Placental pericyte (primary cell): ENCODE measurements around the gene IMPDH1. TPM values are rescaled to one million over a fixed set of nuclear protein-coding genes. Genes with fewer than 3 reads are reported as not detected.

ENCODE experiments used
- small RNA-seq: library from RNA; depleted of rRNA; stranded (forward); fragments of <200 nt; gene quantifications from one replicate; pipeline ENCODE3, GENCODE V24; 2012; ENCODE audit warnings: low replicate concordance
- total RNA-seq: library from RNA; depleted of rRNA; stranded (reverse); fragments of >200 nt; gene quantifications from 2 replicates; pipeline ENCODE4 v1.2.3, GENCODE V29; 2012

The IMPDH1 gene
- total RNA-seq = 55.6 and 77.2 TPM in 2 replicates

DNA sequence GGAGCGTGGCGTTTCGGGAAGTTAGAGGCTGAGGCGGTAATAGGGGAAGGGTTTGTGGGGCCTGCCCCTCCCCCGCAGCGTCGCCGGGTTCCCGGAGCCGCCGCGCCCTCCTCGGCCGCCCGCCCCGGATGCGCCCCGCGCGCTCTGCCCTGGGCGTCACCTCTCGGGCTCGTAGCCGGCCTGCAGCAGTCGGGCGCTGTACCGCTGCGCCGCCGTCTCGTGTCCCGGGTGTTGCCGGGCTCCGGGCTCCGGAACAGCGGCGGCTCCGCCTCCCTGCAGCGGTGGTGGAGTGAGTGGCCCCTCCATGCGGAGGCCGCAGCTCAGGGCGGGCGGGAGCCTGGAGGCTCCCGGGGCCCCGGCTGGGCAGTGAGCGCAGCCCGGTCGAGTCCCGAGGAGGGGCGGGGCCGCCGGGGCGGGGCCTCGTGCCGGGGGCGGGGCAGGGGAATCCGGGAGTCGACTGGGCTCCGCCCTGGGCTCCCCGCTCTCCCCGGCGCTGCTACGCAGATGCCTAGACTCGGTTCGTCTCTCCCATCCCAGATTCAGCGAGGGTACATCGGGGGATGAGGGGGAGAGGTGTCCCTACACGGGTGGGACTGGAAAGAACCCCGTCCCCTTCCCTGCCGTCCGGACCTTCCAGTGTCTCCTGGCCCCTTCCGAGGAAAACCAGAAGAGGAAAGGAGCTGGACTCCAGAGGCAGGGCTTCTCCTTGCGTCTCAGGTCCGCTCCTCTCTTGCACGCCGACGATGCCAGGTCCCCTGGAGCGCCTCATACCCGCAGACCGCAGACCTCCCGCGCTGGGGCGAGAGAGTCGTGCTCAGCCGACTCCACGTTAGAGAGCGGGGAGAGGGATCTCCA lies at the start of gene IMPDH1:
Gene IMPDH1 (minus strand): TSS at position 387 of the 855 bp plus-strand sequence. CDS start 81 bp downstream, at position 306.

DNA sequence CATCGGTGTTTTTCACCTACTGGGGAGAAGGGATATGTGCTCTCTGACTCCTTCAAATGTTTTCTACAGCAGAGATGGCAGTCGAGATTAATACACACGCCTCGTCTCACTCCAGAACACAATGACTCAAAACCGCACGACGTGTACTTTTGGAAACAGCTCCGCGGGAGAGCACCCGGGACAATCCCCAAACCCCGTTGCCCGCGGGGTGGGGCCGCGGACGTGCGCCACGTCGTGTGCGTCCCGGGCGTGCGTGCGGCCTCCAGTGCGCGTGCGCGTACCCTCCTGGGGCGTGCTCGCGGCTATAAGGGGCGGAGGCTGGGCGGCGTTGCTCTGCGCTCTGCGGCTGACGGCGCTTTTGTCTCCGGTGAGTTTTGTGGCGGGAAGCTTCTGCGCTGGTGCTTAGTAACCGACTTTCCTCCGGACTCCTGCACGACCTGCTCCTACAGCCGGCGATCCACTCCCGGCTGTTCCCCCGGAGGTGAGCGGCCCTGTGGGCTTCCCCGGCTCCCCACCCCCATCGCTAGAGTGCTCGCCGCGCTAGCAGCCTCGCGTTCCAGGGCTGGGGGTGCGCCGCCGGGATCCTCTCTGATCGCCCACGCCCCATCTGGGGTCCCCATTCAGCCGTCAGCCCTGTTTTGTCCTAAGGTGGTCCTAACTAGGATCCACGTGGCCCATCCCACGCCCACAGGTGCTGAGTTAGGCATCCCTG lies 45.9 kb upstream of the IMPDH1 start, which contains the start of gene HILPDA:
Gene HILPDA (plus strand): TSS at position 336 of the 712 bp plus-strand sequence. CDS start 1,391 bp downstream, outside the sequence.

DNA sequence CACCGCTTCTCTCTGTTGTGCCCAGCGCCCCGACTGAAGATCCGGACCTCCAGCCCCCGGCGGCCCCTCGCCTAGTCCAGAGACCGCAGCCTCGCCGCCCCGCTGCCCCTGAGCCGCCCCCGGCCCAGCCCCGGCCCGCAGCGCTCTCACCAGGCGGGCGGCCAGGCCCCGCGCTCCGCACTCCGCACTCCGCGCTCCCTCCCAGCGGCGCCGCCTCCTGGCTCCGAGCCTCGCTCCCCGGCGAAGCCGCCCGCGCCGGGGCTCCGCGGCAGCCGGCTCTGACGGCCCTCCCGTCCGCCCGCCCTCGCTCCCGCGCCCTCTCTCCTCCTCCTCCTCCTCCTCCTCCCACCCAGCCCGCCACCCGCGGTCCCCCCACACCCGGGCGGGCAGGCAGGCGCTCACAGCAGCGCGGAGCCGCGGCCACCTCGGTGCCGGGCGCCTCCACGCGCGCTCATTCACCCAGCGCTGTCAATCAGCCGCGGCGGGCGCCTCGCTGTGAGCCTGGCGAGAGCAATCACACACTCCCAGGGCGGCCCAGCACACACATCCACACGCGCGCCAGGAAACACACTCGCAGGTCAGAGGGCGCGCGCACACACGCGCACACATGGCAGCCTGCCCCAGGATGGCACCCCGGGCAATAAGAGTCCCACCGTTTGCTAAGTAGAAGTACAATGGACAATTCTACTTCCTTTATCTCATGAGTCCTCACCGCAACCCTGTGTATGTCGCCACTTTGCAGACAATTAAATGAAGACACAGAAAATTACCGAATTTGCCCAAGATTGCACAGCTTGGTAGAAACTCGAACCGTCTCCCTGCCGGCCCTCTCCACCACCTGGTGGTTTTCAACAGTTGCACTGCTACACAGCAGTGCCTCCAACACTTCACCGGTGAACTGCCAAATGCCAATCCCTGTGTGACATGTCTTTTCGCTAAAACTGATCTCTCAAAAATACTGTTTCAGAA lies 48.1 kb downstream of the IMPDH1 start, which contains the start of gene PRRT4:
Gene PRRT4 (minus strand): TSS at position 280 of the 969 bp plus-strand sequence.

DNA sequence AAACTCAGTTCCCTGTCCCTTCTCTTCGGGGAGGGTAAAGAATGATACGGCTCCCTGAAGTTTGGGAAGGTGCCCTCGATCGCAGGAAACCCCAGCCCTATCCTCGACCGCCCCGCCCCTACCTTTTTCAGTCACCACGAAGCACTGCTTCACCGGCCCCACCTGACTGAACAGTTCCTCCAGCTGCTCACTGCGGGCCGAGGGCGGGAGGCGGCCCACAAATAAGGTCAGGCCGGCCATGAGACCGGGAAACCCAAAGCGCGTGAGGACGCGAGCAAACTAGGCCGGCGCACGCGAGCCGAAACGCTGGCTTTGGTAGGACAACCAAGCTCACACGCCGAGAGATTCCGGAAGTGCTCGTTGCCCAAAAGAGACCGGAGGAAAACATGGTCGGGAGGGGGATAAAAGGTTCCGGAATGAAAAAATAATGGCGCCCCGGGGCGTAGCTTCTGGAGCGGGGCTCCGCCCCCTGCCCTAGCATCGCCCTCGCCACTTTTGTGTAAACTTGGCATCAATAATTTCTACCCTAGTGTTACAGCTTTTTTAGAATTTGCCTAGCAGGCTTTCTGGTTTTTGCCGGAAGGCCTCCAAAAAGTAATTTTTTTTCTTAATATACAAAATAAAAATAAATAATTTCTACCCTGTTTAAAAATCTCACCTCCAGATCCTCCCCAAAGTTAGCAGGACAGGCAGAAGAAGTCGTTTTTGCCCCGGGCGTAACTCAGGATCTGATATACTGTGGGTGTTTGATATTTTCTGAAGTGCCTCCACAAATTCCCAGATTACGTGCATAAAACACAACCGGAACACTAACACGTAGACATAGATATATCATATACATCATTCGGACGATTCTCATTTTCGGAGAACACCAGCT lies 66.0 kb downstream of the IMPDH1 start, which contains the start of gene RBM28:
Gene RBM28 (minus strand): TSS at position 355 of the 877 bp plus-strand sequence. CDS start 115 bp downstream, at position 240.

Small RNA genes lying within 50 kb of the gene (small RNA-seq; reads per million reads assigned to genes)
- gene AC010655.1 (not detected), gene RNU7-27P (not detected), gene RNU7-54P (not detected)

Other genes starting within 250 kb of the IMPDH1 start
- not detected in 2 replicates for gene LEP, start 168.7 kb downstream of the IMPDH1 start, total RNA-seq
- gene RBM28, start 66.1 kb downstream of the IMPDH1 start, total RNA-seq = 17.3 and 17.5 TPM in 2 replicates
- not detected in 2 replicates for gene PRRT4, start 48.3 kb downstream of the IMPDH1 start, total RNA-seq
- 9.8 and 14.5 TPM in 2 replicates for gene HILPDA, start 45.9 kb upstream of the IMPDH1 start, total RNA-seq
- 24.7 and 47.7 TPM in 2 replicates for gene METTL2B, start 66.8 kb upstream of the IMPDH1 start, total RNA-seq